Amniotic stem cell (primary cell): ENCODE measurements around the gene PKNOX2.
A peak's percentile ranks its signal among the peaks of the same experiment; 100 is the strongest.

Experiments used
- DNase-seq: peaks from one replicate; lab custom pipeline; 2025; lab: John Stamatoyannopoulos, UW

The PKNOX2 gene

DNA sequence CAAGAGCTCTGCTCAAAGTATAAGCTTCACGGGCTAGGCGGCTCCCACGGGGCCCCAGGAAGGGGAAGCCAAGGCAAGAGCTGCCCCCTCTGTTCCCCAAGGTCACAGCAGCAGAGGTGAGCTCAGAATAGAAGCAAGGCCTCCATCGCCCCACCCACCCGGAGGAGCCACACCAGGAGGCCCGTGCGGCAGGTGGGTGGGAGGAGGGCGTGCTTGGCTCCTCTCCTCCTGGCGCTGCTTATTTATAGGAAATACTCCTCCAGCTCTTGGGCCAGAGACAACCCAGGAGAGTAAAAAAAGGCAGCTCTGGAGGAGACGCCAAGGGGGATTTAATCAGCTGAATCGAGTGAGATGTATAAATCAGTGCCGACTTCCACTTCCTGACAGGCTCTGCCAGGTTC lies 243.8 kb downstream of the PKNOX2 start:
- no peak for DNase-seq

DNA sequence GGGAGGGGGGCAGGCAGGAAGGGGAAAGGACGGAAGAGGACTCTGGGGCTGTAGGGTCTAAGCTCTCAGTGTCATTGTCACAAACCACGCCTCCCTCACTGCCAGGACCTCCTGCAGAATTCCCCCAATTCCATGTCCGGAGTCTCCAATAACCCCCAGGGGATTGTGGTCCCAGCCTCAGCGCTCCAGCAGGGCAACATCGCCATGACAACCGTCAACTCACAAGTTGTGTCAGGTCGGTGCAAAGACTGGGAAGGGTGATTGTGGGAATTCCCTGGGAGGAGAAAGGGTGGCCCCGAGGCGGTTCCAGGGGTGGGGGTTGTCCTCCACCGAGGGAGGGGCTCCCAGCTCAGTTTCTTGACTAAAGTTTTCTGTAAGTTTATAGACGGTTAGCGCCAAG lies 245.5 kb downstream of the PKNOX2 start:
- no peak for DNase-seq

DNA sequence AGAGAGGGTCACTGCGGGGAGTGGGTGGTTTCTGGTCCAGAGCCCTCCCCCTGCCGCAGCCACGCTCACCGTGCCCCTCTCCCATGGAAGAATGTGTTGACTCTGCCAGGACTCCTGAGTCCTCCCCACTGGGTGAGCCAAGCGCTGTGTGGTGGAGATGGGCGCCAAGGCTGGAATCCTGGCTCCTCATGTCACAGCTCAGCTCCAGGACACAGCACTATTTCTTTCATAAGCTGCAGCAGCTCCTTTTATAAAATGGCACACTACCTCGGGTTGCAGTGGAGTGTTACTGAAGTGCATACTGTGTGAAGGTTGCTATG lies 247.6 kb downstream of the PKNOX2 start:
- DNase-seq = no peak

DNA sequence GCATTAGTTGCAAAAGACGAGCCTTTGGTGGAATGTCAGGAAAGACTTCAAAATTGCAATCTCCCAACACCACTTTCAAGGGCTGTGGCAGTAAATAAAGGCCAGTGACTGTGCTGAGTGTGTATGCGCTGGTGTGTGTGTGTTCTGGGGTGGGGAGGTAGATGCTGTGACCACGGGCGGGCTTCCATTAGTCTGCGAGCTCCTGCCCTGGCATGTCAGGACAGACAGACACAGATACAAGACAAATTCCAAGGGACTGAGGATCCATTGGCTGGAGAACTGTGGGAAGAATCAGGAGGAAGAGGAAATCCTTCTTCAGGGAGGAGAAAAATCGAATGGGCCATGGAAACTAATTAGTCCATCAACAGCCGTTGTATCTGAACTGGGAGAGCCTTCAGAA lies 248.0 kb downstream of the PKNOX2 start:
- no peak for DNase-seq

DNA sequence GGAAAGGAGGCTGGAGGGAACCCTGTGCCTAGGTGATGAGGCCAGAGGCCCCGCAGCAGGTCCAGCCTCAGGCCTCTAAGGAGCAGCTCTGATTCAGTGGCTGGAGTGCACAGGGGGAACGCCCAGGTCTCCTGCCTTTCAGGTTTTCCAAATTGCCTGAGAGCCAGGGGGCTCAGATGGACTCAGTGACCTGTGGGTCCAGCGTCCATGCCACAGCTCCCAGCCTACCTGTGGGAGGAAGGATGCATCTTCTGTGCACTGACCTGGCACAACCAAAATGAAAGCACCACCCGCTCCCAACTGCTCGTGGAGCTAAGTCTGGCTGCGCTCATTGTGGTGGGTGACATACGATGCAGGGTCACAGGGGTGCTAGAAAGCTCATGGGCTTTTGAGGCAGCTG lies 248.7 kb downstream of the PKNOX2 start:
- no peak for DNase-seq

DNA sequence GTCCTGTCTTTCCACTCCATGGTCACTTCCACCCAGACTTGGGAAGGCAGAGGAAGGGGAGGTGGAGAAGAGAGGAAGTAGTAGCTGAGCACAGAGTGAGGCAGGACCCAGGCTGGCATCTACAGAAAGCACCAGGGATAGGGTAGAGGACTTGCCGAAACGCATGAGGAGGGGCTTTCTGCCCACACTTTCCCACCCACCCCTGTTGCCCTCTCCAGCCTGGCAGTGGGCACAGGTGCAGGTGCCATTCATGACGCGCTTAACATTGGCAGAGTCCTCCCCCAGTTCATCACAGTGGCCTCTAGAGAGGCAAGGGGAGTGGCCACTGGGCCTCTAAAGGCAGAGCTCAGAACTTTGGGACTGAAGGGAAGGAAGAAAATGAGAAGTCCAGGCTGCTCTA lies 249.6 kb downstream of the PKNOX2 start:
- DNase-seq = no peak

DNA sequence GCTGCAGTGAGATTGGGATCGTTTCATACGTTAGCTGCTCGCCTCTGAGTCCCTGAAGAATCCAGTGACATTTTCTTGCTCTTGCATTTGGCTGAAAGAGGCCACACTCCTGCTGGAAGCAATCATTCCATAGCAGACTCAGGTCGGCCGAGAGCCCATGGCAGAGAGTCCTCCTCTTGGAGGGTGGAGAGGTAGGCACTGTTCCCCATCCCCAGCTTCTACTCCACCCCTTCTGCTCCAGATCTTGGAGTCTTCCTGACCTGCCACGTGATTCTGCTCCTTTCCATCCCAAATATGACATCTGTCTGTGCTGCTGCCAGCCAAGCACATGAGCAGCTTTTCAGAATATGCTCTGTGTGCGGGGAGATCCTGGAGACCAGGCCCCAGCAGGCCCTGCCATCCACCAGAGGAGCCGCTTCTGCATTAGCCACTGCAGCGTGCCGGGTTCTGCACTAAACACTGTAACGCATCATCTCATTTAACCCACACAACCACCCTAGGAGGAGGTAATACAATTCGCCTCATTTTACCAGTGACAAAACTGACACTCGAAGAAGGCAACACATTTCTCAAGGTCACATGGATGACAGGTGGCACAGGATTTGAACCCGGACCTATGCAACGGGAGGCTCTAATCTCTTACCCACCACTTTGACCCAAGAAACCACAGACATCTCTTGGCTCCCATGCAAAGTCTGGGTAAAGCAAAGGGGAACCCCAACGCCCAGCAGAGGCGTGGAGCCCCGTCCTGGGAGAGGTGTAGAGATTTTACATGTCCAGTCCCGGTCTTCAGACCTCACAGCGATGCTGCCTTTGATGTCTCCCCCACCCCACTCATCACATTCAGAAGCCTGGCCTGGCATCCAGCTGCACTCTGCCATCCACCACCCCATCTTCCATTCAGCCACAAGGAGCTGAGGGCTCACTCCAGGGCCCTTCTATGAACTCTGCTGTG lies 252.7 kb downstream of the PKNOX2 start:
- DNase-seq = no peak

DNA sequence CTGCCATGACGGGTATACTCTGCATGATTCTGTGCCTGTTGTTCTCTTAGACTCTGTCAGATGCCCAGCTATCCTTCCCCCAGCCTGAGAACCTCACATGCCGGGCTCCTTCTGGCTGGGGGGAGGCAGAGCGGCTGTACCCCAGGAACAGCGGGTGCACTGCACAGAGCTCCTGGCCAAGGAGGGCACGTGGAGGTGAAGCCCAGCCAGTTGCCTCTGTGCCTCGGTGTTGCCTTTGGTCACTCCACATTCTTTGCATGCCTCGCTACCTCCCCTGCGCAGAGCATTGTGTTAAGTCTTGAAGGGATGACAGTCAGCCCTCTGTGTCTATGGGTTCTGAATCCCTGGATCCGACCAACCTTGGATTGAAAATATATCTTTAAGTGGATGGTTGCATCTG lies 253.8 kb downstream of the PKNOX2 start:
- DNase-seq = no peak

DNA sequence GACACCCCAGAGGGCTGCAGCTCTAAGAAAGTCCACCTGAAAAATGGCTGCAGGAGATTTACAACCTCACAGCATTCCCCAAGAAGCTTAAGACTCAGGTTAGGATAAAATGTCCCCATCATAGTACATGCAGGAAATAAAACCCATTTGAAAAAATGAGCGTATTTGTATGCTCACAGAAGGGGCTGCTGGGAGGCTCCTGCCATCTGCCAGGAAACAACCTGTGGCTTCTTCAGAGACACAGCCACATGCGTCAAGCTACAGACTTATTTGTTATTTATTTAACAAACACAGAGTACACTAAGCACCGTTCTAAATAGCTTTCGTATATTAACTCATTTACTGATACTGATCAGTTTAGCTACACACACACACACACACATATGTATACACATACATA lies 258.1 kb downstream of the PKNOX2 start:
- DNase-seq = no peak

DNA sequence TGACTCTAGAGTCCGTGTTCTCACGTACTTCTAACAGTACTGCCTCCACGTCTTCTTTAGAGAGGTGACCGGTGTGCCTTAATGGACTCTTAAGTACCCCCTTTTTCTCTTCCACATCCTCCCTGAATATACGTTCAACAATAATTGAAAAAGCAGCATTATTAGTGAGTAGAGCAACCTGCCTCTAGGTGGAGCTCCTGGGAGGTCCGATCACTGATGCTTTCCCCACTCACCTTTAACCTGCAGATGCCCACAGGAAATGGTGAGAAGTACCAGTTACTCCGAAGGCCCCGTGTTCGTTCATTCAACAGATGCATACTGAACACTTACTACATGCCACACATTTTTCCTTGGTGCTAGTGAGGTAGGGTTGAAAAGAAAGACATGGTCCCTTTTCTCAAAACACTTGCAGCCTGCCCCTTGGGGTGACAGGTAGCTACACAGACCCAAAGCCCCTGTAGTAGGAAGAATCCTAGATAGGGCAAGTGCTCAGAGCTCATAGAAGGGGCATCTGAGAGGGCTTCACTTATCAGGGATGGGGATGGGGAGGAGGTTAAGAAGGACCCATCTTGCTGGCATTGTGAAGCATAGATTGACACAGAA lies 258.8 kb downstream of the PKNOX2 start:
- no peak for DNase-seq

DNA sequence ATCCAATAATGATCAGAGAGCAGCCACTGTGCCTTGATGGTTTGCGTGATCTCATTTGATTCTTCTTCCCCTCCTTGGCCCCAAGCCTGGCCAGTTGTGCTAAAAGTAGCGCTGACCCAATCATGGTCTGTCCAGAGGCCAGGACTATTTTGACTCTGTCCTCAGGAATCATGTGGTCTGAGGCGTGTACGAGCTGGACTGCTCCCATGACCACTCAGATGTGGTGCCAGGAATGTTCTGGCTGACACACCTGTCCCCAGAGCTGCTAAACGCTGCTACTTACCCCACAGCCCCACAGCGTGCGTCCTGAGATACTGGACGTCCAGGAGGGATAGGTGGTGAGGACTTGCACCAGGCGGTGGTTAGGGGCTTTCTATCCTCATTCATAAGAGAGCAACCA lies 261.1 kb downstream of the PKNOX2 start:
- DNase-seq = no peak

DNA sequence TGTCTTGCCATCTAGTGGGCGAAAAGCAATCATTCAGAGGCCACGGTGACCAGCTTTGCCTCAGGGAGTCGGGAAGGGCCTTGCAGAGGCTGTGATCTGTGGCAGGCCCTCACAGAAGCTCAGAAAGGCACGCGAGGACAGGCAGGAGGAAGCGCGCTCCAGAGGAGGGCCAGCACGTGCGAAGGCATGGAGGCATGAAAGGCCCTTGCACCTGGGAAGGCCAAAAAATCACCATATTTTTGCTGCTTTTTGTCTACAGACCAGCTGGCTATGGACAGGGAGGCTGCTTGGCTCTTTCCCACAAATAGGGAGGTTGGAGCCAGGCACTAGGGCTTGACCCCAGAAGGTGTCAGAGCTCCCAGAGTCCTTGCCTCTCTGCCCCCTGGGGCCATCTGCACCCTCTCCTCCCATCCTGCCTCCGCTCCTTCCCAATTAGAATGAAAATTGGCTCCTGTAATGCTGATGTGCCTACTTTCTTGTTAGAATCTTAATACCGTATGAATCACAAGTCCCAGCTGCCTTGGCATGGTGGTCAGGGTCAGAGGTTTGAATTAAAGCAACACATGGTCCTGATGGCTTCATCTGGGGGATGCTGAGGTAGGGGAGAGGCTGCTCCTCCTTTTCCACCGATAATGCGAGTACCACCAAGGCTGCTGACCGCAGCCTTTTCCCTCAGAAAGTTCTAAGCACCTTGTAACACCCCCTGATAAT lies 262.4 kb downstream of the PKNOX2 start:
- no peak for DNase-seq

DNA sequence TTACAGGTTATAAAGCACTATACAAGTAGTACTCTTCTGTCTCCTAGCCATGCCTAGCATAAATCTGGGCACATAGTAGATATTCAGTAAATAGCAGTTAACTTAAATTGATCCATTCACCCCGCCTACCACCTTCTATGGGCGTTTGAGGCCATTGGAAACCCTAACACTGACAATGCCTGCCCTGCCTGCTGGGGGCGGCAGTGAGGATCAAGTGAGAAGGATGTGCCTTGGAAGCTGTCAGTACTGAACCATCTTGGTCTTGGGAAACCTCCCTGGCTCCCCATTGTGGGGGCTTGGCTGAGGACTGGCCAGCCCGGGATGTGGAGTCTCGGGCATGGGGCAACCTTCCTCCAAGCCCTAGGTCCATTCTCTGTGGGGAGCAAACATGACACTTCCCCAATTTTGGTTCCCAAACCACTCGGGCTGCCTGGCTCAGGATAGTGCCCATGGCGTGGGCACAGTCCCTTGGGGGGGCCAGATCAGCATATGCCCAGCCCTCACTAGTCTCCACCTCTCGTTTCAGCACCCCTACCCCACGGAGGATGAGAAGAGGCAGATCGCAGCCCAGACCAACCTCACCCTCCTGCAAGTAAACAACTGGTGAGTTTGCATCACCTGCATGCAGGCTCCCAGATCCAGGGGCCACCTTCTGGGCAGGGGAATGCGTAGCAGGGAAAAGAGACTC lies 264.1 kb downstream of the PKNOX2 start:
- DNase-seq = no peak

DNA sequence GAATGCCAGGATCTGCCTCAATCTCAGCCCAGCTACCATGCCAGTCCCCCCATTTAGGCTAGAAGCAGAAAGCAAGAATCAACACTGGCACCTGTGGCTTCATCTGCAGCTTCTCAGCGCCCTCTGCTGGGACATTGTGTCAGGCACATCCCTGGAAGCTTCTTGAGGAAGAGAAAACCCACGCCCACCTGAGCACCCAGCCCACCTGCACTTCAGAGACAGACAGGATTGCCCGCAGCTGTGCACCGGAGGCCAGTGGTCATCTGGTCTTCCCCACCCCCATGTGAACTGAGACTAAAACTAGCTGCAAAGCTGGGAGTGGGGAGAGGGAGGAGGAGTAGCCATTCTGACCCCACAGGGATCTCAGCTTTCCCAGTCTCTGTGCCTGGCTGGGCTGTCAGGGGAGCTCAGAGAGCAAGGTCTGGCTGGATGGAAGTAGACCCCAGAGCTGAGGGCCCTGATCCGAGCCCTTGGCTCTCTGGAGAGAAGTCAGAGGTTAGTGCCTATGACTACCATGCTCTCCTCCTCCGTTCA lies 264.7 kb downstream of the PKNOX2 start:
- no peak for DNase-seq

DNA sequence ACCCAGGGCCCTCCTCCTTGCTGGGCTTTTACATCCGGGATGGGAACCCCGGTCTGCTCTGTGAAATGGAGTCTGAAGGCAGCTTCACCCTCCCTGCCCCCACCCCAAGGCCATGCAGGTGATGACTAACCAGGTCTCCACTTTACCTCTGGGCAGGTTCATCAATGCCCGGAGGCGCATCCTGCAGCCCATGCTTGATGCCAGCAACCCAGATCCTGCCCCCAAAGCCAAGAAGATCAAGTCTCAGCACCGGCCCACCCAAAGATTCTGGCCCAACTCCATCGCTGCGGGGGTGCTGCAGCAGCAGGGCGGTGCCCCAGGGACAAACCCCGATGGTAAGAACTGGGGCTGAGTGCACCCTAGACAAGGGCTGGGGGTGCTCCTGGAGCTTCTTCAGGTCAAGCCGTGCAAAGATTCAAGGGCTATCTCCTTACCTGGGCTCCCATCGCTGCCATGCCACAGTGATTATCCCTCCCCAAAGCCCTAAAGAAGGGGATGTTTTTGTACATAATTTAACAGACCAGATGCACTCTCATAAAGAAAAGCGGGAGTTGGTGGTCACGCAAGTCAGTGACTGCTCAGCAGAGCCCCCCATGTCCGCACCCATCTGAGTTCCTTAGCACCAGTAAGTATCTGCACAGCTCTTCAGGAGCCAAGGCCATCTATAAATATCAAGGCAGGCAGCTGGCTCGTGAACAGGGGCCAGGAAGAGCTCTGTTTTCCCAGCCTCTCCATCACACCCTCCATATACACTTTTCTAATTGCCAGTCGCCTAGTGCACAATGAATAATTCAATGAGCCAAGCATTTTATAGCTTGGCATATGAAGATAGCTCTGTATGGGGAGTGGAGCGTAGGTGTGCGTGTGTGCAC lies 265.5 kb downstream of the PKNOX2 start:
- no peak for DNase-seq

DNA sequence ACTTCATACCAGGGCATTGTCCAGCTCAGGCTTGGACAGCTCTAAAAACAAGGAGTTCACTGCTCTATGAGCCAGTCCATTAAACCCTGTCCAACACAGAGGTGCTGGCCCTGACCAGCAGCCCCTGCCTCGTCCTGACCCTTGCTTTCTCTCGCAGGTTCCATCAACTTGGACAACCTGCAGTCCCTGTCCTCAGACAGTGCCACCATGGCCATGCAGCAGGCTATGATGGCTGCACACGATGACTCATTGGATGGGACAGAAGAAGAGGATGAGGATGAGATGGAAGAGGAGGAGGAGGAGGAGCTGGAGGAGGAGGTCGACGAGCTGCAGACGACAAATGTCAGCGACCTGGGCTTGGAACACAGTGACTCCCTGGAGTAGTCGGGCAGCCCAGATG lies 266.5 kb downstream of the PKNOX2 start:
- DNase-seq = no peak

DNA sequence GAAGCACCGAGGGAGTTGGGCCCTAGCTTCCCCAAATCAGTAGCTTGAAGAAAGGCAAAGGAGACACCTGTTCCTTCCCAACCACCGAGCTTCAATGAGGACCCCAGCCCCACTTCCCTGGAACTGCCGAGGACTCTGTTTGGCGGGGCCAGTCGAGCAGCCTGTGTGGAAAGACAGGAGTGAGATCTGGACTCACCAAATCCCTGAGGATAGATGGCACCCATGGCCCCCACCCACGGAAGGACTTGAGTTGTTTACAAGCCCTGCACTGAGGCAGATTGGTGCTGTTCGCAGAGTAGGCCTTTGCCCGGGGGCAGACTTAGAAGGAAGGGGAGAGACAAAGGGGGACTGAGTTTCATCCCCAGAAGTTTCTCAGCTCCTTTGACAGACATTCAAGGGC lies 266.9 kb downstream of the PKNOX2 start:
- DNase-seq = no peak

DNA sequence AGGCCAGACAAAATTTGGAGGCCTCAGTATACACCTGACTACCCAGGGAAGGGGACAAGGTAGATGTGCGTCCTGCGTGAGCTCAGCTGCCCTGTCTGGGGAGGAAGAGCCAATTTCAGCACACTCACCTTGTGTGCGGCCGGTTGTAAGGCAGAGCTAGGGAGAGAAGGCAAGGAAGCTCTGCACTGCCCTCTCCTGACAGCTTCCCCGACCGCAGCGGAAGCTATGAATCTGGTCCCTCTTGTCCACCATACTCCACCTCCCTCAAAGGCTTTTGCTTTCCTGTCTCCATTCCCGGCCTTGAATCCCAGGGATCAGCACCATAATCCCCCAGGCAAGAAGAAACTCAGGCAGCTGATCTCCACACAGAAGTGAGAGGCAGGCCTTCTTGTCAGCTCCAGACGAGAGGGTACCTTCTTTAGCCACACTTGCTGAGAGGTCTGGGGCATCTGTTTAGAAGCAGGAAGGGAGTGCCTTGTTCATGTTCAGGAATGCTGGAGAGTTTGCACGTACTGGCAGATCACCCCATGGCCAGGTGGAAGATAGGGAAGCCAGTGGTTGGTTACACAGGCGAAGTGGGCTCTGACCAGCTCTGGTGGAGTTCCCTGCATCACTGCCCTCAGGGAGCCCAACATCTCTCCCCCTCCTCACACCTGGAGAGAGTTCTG lies 269.0 kb downstream of the PKNOX2 start:
- peak; percentile 56 for DNase-seq

DNA sequence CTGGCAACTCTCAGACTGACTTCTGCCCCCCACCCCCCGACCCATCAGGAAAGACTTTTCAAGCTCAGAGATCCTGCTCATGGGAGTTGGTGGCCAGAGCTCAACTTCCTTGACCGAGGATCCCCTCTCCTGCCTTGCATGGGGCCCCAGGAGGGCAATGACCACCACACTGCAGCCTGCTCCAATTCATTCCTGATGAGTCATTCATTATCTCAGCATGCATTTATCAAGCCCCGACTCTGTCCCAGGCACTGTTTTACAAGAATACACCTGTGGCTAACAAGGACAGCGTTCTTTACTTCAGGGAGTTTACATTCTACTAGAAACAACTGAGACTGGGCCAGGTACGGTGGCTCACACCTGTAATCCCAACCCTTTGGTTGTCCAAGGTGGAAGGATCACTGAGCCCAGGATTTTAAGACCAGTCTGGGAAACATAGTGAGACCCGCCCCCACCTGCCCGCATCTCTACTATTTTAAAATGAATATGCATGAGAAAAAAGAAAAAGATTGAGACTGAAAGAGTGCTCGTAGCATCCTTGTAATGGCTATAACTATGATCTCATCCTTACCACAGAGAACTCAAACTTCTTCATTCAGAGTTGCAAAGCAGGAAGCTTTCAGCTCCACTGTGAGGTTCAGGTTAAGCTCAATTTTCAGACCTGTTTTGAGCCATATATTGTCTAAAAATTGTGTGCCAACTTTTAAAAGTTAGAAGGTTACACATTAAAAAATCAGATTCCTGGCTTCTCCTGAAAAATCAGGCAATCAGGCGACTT lies 271.1 kb downstream of the PKNOX2 start:
- DNase-seq = no peak
